NCI-H526 treated with DMSO at 0.1 percent for 48 hours (cell line): Measurements from ENCODE around the gene SLIT3.

Source experiments
- DNase-seq: peaks from one replicate; lab custom pipeline; 2025; lab: John Stamatoyannopoulos, UW

Gene SLIT3

DNA sequence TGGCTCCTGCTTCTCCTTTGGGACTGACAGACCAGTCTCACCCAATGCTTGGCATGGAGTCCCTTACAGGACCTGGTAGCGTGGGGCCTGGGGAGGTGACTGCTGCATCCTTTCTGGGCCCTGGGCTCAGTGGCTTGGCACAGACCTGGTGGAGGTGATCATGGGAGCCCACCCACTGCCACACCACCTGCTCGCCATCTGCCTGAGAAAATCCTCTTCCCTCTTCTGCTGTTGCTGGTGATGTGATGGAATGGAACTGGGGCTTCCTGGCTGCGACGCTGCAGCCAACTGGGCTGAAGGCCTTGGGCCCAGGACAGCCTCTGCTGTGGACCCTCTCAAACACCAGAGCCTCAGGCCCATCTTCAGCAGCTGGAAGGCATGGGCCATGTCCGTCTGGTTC lies 599.3 kb downstream of the SLIT3 start:
- no peak for DNase-seq

DNA sequence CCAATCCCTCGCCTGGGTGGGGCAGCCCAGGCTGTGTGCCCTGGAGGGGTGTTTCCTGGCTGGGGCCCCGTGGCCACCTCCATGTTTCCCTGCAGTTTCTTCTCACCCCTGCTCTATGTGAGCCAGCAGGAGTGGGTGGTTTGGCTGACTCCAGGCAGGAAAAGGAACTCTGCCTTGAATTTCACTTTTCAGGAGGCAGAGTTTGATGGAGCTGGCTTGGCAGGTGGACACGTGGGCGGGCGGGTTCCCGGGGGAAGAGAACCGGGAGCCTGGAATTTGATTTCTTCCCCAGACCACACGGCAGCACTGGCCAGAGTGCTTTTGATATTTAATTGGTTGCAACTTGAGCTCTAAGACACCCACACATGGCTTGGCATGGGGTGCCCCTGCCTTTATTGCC lies 601.9 kb downstream of the SLIT3 start:
- DNase-seq, result no peak

DNA sequence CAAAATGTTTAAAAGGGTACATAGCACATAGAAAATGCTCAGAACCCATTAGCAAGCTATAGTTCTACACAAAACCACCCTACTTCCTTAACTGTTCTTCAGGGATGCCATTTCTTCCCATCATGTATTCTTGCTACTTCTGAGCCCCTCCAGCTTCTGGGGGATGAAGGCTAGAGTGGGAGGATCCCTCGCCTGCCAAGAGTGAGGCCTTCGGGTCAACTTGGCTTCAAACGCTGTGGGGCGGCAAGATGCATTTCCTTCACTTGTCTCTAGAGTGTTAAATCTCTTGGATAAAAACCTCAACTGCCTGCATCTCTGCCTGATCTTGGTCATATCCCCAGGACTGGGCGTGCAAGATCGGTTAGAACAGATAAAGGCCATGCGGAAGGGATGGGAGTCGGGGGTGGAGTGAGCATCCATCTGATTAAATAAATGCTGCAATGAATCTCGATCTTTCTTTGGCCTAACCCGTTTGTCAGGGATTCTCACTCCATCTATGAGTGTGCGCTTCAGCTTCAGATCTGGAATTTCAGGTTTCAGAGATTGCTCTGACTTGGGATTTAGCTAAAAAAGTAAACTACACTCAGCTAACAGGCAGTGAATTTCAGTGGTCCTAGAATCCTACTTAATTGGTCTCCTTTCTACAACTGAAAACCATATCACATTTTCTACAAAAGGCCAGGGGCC lies 603.8 kb downstream of the SLIT3 start:
- no peak for DNase-seq

DNA sequence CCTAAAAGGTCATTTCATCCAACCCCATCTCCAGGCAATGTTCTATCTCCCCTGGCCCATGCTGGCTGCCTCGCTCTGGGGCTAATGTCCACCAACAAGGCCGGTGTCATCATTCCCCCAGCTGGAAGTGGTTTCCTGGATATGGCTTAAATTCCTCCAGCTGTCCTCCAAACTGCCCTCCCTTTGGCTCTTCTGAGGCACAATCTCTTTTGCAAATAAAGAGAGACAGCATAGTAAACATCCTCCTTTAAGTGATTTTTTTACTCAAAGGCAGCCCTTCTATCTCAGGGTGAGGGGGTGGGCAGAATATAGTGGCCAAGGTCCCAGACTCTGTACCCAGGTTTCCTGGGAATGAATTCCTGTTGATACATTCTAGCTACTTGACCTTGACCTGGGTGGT lies 604.3 kb downstream of the SLIT3 start:
- no peak for DNase-seq

DNA sequence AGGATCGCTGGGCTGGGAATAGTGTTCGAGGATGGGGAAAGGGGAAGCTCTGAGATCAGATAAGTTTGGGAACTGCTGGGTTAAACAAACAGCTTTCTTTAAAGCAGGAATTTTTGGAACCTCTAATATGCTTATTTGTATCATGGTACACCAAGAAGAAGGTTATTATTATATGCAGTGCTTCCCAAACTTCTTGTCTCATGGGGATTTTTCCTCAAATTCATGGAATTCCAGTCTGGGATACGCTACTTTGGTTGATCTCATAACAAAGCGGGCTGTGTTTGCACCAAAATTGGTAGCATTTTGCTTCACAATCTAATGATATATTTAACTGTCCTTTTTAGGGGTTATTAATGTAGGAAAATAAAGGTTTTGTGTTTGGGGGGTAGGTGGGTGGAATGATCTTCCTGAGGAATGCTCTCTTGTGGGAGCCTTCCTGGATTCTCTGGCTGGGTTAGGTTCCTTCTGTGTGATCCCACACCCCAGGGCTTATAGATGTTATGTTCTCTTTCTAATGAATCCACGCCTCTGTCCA lies 605.6 kb downstream of the SLIT3 start:
- DNase-seq, result no peak

DNA sequence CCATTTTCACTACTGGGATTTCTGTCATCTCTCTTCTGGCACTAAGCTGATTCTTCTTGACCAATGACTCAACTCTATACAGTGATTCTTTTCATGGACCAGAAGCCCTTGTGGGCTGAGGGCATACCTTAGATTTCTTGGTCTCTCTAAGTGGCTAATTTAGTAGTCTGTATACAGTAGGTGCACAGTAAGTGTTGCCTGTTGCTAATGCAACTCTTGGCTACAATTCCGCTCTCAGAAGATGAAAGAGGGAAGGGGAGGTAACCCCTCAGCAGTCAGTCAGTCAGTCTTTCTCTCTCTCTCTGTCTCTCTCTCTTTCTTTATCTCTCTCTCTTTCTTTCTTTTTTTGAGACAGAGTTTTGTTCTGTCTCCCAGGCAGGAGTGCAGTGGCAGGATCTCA lies 606.6 kb downstream of the SLIT3 start:
- DNase-seq, result no peak

DNA sequence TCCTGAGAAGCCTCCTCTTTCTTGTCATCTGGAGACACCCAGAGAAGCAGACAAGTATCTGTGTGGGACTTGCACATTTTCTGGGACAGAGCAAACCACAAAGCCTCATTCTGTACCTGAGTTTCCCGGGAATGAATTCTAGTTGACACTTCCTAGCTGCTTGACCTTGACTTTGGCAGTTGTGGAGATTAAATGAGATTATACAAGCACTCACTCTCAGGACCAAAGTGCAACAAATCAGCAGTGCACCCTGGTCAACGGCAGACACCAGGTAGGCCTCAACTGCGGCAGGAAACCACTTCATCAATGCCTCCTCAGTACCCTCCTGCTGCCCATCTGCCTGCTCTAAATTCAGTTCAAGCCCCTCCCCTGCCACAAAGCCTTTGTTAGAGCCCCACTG lies 607.1 kb downstream of the SLIT3 start:
- no peak for DNase-seq

DNA sequence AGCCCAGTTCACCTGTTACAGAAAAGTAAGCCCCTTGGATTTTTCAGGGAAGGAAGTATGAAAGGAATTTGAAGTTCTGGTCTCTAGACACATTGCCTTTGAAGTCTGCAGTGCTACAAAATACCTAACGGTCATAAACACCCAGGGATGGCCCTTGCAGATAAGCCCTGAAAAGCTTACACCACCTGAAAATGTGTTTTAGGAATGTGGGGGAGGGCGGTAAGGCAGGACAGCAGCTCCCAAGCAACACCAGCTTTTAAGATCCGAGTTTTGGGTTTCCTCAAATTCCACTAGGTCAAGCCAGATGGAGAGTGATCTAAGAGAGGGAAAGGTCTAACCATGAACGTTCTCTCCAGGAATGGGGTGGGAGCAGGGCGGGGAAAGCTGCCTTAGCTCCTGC lies 607.6 kb downstream of the SLIT3 start:
- no peak for DNase-seq

DNA sequence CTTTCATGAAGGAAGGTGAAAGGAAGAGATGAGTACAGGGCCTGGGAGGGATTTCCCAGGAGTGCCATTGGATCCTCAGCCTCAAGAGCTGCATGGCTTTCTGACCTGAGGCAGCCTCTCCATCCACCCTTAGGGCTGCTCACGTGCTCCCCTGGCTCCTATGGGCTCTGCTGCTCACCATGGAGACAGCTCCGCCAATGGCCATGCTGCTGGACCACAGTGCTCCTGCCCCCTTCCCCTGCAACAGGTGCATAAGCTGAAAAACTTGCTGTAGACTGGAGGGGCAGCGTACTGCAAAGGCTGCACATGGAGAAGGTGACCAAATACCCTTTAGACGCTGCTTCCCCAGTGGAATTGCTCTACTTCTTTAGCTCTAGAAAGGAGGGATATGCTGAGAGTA lies 609.0 kb downstream of the SLIT3 start:
- no peak for DNase-seq

DNA sequence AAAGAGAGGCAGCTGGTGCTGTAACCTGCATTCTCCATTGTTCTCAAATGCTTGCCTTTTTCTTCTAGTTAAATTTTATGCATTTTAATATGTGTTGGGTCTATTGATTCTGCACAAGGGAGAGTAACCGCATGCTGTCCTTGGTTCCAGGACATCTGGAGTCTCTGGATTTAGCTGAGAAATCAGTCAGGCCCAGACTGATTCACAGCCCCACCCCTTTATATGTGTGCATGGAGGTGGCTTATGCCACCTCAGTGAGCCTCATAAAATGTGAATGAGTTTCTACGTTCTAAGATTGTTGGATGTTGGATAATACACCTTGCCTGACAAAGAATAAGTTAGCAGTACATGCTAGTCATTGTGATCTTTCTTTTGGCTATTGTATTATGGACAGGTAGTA lies 611.7 kb downstream of the SLIT3 start:
- no peak for DNase-seq

DNA sequence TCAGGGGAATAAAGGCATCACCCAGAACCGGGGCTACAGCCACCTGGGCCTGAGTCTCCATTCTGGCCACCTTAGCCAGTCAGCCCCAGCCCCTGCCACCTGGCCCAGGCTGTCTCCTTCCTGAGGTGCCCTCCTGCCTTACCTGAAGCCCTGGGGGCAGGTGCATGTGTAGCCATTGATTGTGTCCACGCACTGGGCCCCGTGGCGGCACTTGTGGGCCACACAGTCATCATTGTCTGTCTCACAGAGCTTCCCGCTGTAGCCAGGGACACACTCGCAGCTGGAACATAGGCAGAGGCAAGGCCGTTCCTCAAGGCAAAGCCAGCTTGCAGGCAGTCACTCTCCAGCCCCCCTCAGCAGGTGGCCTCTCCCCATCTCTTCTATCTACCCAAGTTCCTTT lies 614.1 kb downstream of the SLIT3 start:
- no peak for DNase-seq

DNA sequence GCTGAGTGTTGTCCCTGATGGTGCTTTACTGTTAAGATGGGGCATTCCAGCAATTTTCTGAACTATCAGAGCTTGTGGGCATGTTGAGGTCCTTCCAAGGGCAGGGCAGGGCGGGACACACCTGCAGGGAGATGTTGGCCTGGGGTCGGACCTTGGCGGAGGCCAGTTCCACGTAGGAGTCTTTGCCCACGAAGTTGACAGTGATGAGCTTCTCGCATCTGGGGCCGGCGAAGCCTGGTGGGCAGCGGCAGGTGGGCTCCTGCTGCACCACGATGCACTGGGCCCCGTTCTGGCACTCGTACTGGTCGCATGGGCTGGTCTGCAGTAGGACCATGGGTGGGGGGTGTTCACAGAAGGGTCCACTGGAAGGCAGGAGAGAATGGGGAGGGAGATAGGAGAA lies 615.4 kb downstream of the SLIT3 start:
- no peak for DNase-seq

DNA sequence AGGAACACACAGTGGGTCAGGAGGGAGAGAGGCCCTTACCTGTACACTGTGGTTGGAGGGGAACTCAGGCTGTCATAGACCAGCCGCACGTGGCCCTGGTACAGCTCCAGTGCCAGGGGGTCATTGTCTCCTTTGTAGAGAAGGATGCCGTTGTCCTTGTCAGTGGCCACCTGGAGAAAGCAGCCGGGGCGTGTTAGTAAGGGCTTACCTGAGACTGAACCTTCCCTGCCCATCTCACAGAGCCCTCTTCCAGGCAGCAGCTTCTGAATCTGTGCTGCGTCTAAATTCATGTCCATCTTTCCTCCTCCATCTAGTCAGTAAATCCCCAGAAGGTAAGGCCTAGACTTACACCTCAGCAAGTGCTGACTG lies 617.0 kb downstream of the SLIT3 start:
- DNase-seq, result no peak

DNA sequence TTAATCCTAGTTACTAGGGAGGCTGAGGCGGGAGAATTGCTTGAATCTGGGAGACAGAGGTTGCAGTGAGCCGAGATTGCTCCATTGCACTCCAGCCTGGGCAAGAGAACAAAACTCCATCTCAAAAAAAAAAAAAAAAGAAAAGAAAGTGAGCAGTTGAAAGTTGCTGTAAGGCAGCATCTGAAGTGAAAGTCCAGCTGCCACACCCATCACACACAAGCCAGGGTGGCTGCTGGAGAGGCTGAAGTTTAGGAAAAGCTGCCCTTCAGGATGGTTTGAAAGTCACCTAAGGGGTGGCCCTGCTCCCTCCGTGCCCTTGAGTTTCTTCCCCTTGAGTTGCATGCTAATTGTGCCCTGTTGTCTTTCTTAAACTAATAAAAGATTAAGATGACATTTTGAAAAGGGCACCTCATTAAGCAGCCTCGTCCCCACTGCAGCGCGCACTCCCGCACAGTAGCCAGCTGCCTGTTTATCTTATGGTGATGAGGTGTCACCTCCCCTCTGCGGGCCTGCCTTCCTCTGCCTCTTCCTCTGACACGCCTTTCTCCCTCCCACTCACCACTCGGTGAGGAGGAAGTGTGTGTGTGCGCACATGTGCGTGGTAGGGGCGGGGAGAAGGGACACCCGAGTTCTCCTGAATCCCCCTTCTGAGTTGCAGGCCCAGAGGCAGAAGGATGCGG lies 617.6 kb downstream of the SLIT3 start:
- DNase-seq, result no peak

DNA sequence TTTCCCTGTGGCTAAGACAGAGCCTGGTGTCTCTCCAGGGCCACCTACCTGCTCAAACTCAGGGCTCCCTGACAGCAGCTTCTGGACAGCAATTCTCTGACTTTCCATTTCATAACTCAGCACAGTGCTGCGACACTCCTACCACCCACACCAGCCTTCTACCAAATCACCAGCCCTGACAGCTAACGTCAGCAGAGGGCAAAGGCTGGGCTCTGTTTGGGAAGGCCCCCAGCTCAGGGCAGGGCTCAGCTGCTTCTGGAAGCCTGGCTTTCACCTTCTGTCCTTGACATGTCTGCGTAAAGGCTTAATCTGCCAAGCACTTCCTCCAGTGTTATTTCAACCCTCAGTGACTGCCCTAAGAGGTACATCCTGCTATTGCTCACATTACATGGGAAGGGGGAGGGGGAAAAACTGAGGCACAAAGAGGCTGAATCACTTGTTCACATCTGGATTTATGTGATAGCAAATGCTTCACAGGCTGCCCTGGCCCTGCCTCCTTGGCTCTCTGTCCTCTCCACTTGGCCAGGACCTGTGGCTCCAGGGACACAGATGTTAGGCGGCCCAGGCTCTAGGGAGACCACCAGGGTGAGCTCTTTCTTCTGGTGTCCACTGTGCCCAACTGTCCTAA lies 619.3 kb downstream of the SLIT3 start:
- no peak for DNase-seq

DNA sequence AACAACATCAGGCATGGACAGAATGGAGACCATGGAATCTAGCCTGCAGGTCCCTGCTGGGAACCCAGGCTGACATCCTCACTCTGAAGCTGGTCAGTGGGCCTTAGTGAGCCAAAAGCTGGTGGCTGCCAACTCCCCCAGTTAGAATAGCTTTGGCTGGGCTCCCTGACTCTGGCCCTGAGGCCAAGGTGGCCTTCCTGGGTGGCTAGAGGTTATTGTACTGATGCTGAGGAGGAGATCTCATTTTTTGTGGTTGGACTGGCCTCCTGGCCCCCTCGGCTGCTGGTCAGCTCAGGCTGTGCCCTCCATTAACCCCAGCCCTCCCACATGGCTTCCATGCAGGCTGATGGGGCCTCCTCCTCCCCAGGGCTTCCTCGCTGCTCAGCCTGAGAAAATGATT lies 620.5 kb downstream of the SLIT3 start:
- no peak for DNase-seq

DNA sequence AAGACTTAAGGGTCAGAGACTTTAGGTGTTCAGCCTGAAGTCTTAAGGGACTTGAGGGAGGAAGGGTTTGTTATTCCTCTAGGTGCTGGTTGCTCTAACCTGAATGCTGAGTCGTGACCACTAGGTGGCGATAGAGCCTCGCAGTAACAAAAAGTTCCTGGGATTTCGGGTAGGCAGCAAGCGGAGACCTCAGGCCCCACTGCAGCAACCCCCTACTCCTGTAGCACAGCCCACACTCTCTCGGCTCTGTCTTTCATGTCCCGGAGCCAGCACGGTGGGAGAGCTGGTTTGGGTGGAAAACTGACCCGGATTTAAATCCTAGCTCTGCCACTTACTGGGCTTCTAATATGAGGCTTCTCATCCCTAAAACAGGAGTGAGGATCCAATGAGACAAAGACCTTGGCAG lies 621.4 kb downstream of the SLIT3 start:
- peak; percentile 10 for DNase-seq

DNA sequence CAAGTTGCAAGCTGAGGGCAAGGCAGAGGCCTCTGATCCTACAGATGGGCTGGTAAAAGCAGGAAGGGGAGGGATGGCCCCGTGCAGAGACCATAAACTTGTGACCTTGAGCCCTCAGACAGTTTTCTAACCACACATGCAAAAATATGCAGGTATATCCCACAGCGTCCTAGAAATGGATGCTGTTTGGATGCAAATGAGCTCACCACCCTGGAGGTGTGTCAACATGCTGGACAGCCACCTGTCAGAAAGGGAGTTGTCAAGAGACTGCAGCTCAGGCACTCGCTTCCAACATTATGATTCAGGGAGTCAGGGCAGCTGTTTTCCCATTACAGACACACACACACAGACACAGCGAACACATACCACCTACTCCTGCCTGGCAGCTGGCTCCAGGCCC lies 624.4 kb downstream of the SLIT3 start:
- DNase-seq, result peak; percentile 92

DNA sequence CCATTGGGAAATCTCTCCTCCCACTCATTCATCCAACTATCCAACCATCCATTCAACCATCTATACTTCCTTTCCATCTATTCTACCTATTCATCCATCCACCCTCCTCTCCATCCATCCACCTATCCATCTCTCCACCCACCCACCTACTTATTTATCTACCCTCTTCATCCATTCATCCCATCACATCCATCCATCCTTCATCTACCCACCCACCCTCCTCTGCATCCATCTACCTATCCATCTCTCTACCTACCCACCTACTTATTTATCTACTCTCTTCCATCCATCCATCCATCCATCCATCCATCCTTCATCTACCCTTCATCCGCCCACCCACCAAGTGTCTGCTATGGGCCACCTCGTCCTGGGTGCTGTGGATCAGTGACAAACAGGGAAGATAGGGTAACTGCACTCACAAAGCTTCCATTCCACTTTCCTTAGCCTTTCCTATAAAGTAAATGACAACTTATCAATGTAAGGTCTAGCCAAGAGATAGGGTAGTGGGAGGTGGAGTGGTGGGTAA lies 625.0 kb downstream of the SLIT3 start:
- DNase-seq, result no peak

DNA sequence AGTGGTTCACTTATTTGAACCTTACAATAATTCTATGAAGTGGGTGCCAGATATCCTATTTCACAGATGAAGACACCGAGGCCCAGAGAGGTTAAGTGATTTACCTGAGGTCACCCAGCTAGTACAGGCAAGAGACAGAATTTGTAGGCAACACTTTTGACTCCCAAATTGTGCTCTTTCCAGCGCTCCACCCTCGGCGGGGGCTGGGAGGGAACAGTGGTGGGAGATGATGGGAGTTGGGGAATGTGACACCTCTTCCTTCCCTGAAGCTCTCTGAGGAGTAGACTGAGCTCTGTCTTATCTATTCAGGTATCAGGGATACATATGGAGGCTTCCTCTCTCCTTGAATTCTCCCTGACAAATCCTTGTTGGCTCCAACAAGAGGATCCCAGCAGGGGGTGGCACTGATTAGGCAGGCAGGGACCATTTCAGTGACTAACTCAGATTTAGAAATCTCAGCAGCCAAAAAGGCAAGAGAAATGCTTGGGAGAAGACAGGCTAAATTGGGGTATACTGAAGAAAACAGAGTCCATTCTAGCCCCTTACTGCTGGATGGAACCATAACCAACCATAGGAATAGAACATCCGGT lies 626.0 kb downstream of the SLIT3 start:
- DNase-seq, result no peak

DNA sequence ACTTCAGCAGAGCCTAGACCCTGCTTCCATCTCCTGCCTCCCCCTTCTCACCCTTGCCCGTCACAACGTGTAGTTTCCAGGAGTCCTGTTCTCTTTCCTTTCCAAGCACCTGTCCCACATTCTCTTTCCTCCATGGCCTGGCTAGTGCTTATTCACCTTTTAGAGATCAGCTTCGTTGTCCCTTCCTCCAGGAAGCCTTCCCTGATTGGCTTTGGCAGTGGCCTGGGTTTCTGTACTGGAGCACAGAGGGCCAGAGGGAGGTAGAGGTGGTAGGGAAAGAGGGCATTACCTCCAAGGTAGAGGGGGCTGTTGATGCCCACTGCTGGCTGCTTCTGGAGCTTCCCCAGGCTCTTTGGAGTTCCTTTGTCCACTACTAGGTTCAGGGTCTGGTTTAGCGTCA lies 628.1 kb downstream of the SLIT3 start:
- no peak for DNase-seq

DNA sequence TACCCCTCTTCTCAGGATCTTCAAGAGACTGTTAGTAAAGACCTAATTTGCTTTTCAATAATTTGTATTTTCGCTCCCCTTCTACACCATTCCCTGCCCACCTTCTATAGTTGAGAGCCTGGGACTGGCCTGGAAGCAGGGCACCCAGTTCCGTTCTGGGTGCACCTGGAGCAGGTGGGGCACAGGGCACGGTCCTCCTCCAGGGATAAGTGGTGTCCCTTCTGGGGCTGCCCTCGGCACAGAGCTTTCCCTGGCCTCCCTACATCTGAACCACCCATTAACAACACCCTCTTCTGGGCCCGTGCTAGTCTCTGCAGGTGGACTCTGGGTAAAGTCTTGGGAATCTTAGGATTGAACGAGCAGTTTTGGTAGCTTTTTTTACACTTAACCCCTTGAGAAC lies 628.9 kb downstream of the SLIT3 start:
- DNase-seq, result no peak
